Measurements from ENCODE around the gene CCDC92. TPM values are rescaled to one million over a fixed set of nuclear protein-coding genes. Genes with fewer than 3 reads are reported as not detected.

CCDC92 gene
- polyA plus RNA-seq, 1 experiment: 52.2 TPM

DNA sequence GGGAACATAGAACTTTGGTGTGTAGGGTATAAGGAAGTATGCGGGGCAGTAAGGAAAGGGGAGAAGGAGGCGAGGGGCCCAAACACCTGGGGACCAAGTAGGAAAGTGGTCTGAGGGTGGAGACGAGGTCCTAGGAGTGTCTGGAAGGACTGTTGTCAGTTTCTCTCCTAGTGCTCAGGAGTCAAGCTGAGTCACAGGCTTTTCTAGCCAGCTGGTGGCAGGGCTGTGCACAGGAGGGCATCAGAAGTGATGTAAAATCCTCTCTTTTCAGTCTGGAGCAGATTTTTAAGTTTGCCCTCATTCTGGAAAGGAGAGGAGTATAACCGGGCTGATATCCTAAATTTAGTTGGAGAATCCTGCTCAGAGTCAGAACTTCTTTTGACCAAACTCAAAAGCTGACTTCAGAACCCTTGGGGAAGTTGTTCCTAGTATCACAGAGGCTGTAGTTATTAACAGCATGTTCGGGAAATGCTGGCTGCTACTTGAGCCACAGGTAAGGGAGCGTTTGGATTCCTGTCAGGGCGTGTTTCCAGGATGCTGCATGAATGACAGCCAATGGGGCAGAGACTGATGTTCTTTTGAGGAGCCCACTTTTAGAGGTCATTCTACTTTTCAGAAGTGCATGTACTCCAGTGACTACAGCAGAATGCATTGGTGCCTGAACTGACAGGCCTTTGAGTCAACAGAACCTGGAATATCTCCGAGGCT is 19.6 kb upstream of the CCDC92 start:
- CTCF ChIA-PET: interaction anchor here (1.0 to 1.8 kb wide), 2 partner anchors 87 to 192 kb away, joined by 5 to 7 read pairs; no protein-coding TSS in a partner anchor
- H3K4me3 ChIP-seq (ENCODE audit: low read depth, low read length): no peak overlapping the region
- TF ChIP-seq, protein P1, sequence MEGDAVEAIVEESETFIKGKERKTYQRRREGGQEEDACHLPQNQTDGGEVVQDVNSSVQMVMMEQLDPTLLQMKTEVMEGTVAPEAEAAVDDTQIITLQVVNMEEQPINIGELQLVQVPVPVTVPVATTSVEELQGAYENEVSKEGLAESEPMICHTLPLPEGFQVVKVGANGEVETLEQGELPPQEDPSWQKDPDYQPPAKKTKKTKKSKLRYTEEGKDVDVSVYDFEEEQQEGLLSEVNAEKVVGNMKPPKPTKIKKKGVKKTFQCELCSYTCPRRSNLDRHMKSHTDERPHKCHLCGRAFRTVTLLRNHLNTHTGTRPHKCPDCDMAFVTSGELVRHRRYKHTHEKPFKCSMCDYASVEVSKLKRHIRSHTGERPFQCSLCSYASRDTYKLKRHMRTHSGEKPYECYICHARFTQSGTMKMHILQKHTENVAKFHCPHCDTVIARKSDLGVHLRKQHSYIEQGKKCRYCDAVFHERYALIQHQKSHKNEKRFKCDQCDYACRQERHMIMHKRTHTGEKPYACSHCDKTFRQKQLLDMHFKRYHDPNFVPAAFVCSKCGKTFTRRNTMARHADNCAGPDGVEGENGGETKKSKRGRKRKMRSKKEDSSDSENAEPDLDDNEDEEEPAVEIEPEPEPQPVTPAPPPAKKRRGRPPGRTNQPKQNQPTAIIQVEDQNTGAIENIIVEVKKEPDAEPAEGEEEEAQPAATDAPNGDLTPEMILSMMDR (IDR thresholded peaks at IDR 0.05; ENCODE audit: low read depth, low read length): no peak
- no peak overlapping the region for H3K27ac ChIP-seq (ENCODE audit: low read depth, low read length)
- DNase-seq (ENCODE audit: low read depth, low spot score): no peak
- H3K27me3 ChIP-seq (ENCODE audit: control insufficient read depth, insufficient read depth, low read length): no peaks in the 10 kb centered on the region
- POLR2A ChIA-PET: no interaction called here
- H3K9me3 ChIP-seq (ENCODE audit: control insufficient read depth, insufficient read depth, low read length): no peaks in the 10 kb centered on the region

DNA sequence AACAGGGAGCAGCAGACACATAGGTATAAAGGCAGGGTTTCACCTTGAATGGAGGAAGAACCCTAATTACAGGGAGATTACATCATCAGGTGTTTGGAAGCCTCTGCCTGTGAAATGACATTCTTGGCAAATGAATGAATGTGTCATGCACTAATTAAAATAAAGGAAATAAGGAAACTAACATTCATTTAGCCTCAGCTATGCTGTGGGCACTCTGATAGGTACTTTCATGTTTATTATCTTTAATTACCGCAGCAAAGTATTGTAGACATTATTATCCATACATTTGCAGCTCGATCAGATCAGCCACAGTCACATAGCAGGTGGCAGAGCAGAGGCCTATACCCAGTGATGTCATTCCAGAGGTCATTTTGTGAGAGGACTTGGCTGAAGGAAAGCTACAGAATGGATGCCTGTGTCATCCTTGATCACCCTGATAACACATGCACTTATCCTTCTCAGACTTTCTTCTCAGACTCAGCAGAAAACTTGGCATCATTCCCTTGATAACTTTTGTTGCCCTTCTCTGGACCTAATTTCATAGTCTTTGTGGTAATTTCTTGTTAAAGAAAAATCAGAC is 18.8 kb upstream of the CCDC92 start:
- H3K27me3 ChIP-seq (ENCODE audit: control insufficient read depth, insufficient read depth, low read length): no peaks in the 10 kb centered on the region
- no peaks in the 10 kb centered on the region for H3K9me3 ChIP-seq (ENCODE audit: control insufficient read depth, insufficient read depth, low read length)
- no peak for DNase-seq (ENCODE audit: low read depth, low spot score)
- TF ChIP-seq, protein P1 (IDR thresholded peaks at IDR 0.05; ENCODE audit: low read depth, low read length): no peak
- no peak overlapping the region for H3K27ac ChIP-seq (ENCODE audit: low read depth, low read length)
- H3K4me3 ChIP-seq (ENCODE audit: low read depth, low read length): no peak overlapping the region
- POLR2A ChIA-PET: no interaction called here
- CTCF ChIA-PET: interaction anchor here (1.0 to 1.8 kb wide), 3 partner anchors 42 to 191 kb away, joined by 5 to 7 read pairs (median 5); no protein-coding TSS in a partner anchor

DNA sequence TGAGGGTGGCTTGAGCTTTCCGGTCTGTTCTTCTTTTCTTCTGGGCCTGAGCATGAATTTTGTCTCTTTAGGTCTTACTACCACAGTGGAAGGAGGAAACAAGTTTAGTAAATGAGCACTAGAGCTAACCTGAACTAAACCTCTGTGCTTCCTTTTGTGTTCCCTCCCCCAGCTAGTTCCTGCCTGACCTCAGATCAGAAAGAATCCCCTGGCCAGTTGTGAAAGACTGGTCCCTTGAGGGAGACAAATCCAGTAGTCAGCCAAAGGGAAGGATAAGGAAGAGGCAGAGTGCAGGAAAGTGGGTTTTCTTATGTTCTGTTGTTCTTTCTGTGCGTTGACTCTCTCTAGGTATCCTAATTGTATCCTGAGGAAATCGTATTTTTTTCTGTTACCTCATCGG is 17.9 kb upstream of the CCDC92 start:
- no peaks in the 10 kb centered on the region for H3K27me3 ChIP-seq (ENCODE audit: control insufficient read depth, insufficient read depth, low read length)
- H3K9me3 ChIP-seq (ENCODE audit: control insufficient read depth, insufficient read depth, low read length): no peaks in the 10 kb centered on the region
- no peak overlapping the region for H3K4me3 ChIP-seq (ENCODE audit: low read depth, low read length)
- DNase-seq (ENCODE audit: low read depth, low spot score): no peak
- TF ChIP-seq, protein P1 (IDR thresholded peaks at IDR 0.05; ENCODE audit: low read depth, low read length): no peak
- POLR2A ChIA-PET: no interaction called here
- no peak overlapping the region for H3K27ac ChIP-seq (ENCODE audit: low read depth, low read length)
- CTCF ChIA-PET: interaction anchor here (1.4 kb wide), 1 partner anchor 42 kb away, joined by 5 read pairs; no protein-coding TSS in a partner anchor

DNA sequence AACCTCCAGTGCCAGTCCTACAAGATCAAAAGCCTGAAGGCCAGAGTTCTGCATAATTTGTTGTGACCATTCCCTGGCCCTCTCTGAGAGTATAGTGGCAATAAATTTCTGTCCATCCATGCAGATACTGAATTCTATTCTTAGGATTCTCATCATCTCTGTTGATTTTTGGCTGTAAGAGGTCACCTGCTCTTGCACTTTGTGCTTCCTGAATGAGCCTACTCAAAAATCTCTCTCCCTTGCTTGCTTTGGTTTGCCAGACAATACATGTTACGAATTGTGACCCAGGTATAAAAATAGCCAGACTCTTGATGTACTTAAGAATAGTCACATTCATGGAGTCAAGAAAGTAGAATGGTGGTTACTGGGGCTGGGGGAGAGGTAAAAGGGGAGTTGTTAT is 17.1 kb upstream of the CCDC92 start:
- no peak overlapping the region for H3K4me3 ChIP-seq (ENCODE audit: low read depth, low read length)
- no peak overlapping the region for H3K27ac ChIP-seq (ENCODE audit: low read depth, low read length)
- POLR2A ChIA-PET: no interaction called here
- CTCF ChIA-PET: no interaction called here
- no peaks in the 10 kb centered on the region for H3K27me3 ChIP-seq (ENCODE audit: control insufficient read depth, insufficient read depth, low read length)
- TF ChIP-seq, protein P1 (IDR thresholded peaks at IDR 0.05; ENCODE audit: low read depth, low read length): no peak
- no peak for DNase-seq (ENCODE audit: low read depth, low spot score)
- H3K9me3 ChIP-seq (ENCODE audit: control insufficient read depth, insufficient read depth, low read length): no peaks in the 10 kb centered on the region

DNA sequence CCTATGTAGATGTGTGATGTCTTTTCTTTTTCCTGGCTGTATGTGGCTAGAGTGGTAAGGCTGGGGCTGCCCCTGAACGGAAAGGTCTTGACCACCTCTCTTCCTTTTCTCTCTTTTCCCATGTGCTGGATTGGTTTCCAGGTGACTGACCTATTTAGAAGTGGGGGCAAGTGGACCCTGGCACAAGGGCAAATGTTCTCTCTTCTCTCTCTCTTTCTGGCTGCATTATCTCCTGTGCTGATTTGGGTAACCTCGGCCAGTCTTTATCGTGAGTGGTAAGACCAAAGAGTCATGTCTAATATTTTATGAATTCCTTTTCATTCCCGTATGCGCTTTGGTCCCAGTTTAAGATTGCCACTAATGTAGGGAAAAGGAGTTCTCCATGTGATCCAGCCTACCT is 16.5 kb upstream of the CCDC92 start:
- Histone ChIP-seq H3K27me3 (ENCODE audit: control insufficient read depth, insufficient read depth, low read length) (no peaks in the 10 kb centered on the region), H3K9me3 (ENCODE audit: control insufficient read depth, insufficient read depth, low read length) (no peaks in the 10 kb centered on the region), H3K27ac (ENCODE audit: low read depth, low read length) (no peak overlapping the region), H3K4me3 (ENCODE audit: low read depth, low read length) (no peak overlapping the region)
- TF ChIP-seq, protein P1 (IDR thresholded peaks at IDR 0.05; ENCODE audit: low read depth, low read length): no peak
- no peak for DNase-seq (ENCODE audit: low read depth, low spot score)
- POLR2A ChIA-PET: no interaction called here
- CTCF ChIA-PET: no interaction called here

All from AG04450 (cell line).